Stimulated activated CD4-positive, alpha-beta T cell treated with anti-CD3 and anti-CD28 coated beads, Interleukin-12 subunit alpha, Interleukin-12 subunit beta, amount 100 ng/mL, for 4 hours (primary cell): ENCODE data around the gene ATAD2B.
"Not testable (repeated sequence)": the region's sequence is repeated elsewhere in the genome, so short reads cannot be mapped to it uniquely, and the experiment has no call there.

ENCODE experiments used
- DNase-seq: peaks from one replicate; pipeline ENCODE4 v3.0.0-alpha.2; 2020

Gene ATAD2B

DNA sequence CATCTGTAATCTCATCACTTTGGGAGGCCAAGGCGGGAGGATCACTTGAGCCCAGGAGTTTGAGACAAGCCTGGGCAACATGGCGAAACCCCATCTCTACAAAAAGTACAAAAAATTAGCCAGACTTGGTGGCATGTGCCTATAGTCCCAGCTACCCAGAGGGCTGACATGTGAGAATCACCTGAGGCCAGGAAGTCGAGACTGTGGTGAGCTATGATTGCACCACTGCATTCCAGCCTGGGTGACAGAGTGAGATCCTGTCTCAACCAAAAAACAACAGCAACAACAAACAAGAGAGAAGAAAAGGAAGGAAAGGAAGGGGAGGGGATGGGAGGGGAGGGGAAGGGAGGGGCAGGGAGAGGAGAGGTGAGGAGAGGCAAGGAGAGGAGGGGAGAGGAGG lies 203.9 kb downstream of the ATAD2B start:
- not testable (repeated sequence) for DNase-seq

DNA sequence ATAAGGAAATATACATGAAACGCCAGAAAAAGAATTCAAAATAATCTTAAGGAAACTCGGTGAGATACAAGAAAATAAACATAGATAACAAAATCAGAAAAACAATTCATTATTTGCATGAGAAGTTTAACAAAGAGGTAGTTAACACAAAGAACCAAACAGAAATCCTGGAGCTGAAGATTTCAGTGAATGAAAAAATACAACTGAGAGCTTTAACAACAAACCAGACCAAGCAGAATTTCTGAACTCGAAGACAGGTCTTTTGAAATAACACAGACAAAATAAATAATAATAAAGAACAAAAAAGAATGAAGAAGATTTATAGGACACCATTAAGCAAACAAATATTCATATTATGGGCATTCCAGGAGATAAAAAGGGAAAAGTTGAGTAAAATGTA lies 204.7 kb downstream of the ATAD2B start:
- DNase-seq: no peak

DNA sequence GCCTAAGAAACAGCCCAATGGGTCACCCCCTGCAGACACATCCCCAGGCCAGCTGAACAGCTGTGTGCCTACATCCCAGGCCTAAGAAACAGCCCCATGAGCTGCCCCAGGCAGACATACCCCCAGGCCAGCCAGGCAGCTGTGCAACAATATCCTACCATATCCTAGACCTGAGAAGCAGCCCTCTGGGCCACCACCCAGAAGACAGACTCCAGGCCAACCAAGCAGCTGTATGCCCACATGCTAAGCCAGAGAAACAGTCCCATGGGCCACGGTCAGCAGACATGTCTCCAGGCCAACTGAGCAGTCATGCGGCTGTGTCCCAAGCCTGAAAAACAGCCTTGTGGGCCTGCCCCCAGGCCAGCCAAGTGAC lies 205.5 kb downstream of the ATAD2B start:
- DNase-seq: no peak

DNA sequence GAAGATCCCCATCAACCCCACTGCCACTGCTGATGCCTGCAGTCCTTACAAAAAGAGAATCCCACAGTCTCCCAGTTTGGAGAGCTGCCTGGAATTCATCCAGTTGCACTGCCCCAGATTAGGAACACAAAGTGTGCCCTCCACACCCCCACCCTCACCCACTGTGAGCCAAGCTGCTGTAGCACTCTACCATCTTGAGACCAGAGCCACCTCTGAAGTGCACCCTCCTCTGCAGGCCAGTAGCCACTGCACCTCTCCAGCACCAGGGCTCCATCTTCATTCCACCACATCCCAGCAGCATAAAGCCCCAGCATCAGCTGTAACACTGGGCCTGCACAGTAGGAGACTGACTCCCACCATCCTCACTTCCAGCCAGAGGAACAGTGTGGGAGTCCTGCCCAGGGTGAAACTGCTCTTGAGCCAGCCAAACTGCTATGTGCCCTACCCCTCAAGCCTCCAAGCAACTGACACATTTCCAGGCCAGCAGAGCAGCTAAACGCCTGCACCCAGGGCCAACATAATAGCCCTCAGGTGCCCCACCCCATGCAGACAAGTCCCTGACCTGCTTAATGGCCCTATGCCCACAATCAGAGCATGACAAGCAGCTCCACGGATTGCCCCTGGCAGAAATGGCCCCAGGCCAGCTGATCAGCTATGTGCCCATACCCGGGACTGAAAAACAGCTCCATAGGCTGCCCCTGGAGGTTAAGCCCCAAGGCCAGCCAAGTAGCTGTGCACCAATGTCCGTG lies 206.0 kb downstream of the ATAD2B start:
- DNase-seq: no peak

DNA sequence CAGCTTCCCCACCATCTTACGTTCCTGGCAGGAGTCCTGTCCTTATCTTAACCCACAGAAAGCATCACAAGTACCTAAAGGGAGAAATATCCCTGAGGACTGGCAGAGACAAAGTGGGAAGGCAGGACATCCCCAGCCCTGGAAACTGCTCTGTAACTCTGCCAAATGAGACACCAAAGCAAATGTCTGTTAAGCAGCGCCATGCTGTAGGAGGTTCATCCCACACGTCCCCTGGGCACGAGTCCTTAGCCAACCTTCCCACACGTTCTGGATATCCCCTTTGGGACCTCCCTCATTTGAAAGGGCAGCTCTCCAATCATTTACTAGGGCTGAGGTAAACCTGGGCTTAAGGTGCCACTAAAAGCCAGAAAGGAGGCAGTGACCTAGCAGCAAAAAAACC lies 207.2 kb downstream of the ATAD2B start:
- DNase-seq: no peak

DNA sequence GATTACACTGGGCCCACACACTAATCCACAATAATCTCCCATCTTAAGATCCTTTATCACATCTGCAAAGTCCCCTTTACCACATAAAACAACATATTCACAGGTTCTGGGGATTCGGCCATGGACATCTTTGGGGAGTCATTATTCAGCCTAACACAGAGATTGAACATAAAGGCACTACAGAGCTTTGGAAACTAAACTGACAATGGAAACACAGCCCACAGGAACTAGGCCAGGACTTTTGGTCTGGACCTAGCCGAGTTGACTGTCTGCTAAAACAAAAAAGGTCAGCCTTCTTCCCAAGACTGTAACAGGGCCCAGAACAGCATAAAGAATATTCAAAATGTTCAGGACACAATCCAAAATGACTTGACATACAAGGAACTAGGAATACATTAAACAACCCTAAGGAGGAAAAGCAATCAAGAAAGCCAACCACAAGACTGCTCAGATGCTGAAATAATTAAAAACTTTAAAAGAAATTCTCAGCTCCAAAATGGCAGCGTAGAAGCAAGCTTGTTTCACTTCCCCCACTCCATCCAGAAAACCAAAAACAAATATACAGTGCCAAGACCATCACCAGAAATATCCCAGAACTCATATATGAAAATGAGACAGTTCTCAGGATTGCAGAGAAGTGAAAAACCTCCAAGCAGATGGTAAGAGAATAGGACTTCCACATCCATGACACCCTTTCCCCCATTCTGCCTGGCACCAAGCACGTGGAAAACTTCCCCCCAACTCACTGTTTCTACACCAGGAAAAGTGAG lies 207.8 kb downstream of the ATAD2B start:
- DNase-seq: no peak

DNA sequence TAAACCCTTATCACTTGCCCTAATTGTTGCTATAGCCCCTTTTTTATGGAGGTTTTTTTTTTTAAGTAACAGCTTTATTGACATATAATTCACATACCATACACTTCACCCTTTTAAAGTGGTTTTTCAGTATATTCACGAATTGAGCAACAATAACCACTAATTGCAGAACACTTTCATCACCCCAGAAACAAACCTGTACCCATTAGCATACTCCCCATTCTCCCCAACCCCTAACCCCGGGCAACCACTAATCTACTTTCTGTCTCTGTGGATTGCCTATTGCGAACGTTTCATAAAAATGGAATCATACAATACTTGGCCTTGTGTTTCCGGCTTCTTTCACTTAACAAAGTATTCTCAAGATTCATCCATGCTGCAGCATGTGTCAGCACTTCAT lies 213.6 kb downstream of the ATAD2B start:
- no peak for DNase-seq

DNA sequence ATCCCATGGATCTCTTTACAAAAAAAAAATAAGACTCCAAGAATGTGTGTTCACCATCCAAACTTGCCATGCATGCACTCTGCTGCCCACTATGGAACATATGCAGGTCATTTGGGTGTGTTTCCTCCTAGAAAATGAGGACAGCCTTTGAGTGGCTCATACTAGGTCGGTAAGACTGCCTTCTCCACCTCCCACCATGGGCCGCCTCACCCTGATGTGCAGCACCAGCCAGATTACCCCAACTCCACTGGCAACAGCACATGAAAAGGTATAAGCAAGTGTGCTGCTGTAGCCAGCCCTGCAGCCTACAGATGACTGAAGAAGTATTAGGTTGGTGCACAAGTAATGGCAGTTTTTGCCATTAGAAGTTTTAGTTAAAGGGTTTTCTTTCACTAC lies 214.2 kb downstream of the ATAD2B start:
- DNase-seq: no peak

DNA sequence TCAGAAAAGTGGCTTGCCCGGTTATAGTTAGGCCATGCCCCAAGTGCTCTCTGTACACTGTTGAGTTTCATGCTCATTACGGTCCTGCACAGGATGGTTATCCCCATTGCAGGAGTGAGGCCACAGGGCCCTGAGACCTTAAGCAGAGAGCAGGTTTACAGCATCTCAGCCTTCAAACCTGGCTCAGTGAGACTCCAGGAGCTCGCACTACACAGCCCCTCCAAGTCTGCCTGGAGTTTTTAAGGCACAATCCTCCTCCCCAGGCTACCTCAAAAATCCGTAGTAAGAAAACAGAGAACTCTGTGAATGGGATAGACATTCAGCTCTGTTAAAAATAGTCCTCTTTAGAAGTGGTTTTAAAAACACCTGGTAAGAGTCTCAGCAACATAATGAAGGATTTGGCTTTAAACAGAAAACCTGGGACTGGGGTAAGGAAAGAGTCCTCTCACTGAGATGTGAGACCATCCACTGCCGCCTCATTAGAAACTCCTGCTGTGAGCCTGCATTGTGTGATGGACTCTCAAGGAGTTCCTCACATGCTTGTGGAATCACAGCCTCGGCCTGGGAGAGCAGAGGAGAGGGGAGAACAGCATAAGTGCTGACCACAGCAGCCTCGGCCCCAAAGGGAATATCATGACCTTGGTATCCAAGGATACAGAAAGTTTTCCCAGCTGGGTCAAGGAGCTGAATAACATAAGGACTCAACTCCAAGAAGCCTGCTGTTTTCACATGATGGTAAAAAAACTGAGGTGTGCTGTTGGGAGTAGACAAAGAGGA lies 214.8 kb downstream of the ATAD2B start:
- no peak for DNase-seq

DNA sequence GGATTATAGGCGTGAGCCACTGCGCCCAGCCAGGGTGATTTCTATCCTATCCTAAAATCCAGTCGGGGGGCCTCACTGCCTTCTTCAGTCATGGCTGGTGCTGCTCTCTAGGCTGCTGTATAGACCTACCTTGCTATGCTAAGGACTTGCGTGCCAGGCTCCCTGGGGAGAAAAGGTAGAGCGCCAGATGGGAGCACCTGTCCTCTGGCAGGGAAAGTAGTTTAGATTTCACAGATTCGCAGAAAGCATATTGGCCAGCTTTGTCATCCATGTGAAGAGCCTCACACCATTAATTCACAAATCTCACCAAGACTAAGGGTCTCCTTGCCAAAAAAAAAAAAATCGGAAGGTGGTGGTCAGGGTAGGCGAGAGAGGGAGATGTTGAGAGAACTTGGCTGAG lies 217.6 kb downstream of the ATAD2B start:
- DNase-seq: no peak

DNA sequence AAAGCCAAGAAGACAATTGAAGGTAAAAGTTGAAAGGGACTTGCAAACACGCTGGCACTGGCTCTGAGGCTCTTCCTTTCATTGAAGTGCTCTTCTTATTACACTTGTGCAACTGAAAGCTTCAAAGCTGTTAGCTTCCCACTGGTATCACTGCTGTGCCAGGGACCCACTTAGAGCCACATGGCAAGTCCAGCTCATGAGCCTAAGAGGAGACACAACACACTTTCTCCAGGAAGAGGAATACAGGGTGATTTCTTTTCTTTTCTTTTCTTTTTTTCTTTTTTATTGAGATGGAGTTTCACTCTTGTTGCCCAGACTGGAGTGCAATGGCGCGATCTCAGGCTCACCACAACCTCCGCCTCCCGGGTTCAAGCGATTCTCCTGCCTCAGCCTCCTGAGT lies 218.2 kb downstream of the ATAD2B start:
- no peak for DNase-seq

DNA sequence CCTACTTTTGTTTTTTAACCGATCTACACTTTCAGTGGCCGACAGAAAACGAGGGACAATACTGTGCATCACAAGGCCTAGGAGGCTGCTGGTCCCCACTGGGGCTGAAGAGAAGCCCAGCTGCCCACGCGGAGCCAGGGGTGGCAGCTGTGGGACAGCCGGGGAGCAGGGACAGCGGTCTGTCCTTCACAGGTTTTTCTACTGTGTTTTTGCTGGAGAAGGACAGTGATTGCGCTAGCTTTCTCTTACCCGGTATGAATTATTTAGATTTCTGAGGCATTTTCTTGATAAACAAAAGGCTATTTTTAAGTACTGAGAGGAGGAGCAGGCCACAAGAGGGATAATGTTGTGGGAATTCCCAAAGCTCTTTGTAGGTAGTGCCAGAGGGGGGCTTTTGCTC lies 219.8 kb downstream of the ATAD2B start:
- no peak for DNase-seq

DNA sequence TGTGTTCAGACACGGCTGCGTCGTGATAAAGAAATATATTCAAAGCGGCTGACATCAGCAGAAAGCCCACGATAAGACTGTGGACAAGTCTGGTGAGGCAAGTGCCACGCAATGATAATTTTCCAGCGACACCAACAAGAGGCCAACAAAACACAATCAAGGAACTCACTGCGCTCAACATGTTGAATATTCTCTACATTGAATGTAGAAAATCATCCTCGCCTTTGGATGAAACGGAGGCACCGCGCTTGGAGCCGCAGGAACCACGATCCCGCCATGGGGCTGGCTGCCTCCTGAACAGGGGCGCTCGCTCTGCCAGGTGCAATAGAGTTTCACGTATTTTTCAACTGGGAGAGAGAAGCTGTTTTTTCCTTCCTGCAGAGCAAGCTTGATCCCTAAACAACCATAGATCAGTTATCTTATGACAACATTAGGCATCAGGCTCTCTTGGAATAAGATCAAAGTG lies 220.3 kb downstream of the ATAD2B start:
- no peak for DNase-seq

DNA sequence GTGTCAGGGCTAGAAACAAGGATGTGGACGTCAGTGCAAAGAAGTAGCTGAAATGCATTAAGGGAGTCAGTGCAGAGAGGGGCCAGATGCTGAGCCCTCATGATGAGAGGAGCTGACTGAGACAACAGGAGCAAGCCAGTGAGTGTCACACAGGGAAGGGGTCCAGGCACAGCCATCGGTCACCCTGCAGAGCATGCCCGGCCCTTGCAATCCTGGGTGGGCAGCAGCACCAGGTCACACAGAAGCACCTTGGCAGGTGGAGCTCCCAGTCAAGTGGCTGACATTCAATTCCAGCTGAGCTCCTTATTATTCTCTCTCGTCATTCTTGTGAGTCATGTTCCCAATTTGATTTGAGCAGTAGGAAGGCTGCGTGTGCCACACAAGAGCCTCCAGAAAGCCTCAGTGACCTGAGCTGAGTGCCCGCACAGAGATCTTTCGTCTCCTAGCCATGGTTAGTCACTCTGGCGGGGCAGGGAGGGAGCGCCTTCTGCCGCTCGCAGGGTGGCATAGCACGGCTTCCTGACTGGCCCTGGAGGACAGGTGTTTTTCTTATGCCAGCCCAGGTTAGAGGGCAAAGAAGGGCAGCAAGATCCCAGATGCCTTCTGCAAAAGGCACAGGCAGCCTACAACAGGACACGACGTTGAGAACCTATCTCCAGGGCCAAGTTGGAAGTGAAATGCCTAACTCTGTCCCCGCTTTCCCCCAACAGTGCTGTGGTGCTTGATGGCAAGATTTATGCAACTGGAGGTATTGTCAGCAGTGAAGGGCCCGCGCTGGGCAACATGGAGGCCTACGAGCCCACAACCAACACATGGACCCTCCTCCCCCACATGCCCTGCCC lies 220.9 kb downstream of the ATAD2B start:
- DNase-seq: no peak

DNA sequence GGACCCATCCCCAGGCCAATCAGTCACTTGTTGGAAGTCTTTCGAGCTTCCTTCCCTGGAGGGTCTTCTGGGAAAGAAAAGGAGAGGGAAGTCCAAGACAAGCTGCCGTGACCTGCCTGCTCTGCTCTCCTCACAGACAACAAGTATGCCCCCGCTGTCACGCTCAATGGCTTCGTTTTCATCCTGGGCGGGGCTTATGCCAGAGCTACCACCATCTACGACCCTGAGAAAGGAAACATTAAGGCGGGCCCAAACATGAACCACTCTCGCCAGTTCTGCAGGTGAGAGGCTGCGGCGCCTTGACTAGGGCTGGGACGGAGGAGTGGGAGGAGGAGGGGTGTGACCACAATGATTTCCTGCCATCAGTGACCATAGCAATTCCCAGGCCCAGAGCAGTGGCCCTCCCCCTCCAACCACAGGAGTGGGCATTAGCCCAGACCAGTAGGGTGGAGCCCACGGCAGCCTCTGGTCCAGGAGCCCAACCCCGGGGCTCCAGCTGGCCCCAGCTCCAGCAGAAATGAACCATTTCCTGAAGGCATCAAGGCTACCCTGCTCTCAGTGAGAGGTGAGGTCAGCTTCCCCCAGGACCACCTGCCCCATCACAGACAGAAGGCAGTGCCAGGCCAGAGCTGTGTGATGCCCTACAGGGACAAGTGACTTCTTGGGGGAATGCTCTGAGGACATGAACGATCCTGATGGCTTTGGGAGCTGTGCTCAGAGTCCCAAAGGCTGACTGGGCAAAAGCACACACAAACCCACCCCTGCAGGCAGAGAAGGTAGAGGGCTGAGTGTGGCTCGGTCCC lies 223.1 kb downstream of the ATAD2B start:
- no peak for DNase-seq

DNA sequence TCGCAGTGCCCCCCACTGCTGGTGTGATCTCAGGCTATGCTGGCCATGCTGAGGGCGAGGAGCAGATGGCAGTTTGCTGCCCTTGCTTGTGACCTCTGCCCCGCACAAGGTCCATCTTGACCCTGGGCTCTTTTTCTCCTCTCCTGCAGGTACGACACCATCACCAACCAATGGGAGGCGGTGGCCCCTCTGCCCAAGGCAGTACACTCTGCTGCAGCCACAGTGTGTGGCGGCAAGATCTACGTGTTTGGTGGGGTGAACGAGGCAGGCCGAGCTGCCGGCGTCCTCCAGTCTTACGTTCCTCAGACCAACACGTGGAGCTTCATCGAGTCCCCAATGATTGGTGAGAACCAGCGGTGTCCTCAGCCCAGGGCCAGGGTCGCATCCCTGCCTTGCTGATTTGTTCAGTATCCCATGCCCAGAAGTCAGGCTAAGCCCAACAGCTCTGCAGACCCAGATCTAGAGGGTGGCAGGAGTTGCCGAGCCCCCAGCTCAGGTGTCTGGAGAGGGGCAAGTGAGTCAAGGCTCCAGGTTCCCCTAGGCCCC lies 223.8 kb downstream of the ATAD2B start:
- DNase-seq: no peak

DNA sequence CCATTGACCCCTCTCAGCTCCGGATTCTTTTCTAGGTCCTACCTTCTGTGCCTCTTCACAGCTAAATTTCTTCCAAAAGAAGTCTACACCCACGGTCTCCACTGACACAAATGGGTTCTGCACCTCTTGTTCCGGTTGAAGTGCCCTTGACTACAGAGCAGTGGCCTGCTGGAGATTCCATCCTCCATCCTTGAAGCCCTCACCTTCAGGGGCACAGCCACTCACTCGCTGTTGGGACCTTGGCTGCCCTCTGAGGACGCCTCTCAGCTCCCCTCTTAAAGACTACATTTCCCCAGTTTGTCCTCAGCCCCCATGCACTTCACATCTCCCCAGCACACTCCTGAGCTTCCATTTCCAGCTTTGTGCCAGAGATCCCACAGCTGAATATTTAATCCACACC lies 226.3 kb downstream of the ATAD2B start:
- DNase-seq: no peak

DNA sequence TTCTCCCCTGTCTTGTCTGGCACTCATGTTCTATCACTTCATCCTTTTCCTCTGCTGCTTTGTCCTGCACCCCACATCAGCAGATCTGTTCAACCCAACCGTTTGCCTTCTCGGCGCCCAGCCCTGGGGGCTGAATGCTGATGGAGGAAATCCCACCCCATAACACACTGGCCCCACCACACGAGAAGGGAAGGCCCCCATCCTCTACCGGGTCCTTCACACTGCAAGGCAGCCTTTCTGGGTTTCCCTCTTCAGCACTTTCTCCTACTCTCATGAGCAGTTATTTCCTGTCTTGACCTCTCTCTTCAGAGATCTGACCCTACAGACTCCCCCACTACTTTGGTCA lies 227.4 kb downstream of the ATAD2B start:
- DNase-seq: no peak

DNA sequence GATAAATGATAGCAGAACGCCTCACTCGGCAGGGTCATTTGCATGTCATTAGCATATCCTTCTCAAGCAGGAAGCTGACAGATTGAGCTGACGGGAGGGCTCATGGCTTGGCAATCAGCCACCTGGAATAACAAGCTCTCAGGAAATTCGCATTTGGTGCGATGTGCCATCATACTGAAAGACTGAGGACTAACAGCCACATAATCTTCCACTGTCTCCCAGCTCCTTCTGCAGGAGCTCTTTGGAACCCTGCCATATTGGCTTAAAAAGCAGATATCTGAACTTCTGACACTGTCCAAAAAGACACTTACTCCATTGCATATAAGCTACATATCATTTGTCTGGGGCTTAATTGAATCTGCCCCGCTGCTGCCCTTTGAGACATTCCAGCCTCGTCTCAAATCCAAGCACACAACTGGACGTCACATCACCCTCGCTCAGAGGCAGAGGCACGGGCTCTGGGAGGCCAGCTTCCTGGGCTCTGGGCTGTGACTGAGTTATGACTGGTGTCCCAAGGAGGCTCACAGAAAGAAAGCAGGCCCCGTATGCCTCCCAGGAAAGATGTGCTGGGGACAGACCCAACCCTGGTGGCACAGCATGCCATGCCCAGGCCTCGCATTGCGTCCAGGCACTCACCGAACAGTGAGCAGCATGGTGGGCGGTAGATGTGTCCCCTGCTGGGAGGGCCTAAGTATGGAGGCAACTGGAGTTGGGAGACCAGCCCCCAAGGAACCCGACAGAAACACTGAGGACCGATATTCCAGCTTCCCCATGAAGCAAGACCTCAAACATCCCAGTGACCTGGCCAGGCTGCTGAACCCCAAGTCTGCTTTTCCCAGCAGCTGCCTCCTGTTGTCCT lies 228.0 kb downstream of the ATAD2B start:
- no peak for DNase-seq
